CD4-positive, alpha-beta T cell treated with Interleukin-10 for 1 hour (primary cell): Measurements from ENCODE around the gene KCNMA1.

Source experiments
- DNase-seq: peaks from one replicate; pipeline ENCODE4 v3.0.0-alpha.2; 2020

Gene KCNMA1

GRCh38 chr10:76899490-76899889 lies 738.1 kb downstream of the KCNMA1 start:
- no peak for DNase-seq

- no peak for DNase-seq
Observed at GRCh38 chr10:76892766-76893479, 744.7 kb downstream of the KCNMA1 start.

- DNase-seq, result no peak
Observed at GRCh38 chr10:76887223-76888010, 750.2 kb downstream of the KCNMA1 start.

- no peak for DNase-seq
Observed at GRCh38 chr10:76885816-76886215, 751.8 kb downstream of the KCNMA1 start.

DNA sequence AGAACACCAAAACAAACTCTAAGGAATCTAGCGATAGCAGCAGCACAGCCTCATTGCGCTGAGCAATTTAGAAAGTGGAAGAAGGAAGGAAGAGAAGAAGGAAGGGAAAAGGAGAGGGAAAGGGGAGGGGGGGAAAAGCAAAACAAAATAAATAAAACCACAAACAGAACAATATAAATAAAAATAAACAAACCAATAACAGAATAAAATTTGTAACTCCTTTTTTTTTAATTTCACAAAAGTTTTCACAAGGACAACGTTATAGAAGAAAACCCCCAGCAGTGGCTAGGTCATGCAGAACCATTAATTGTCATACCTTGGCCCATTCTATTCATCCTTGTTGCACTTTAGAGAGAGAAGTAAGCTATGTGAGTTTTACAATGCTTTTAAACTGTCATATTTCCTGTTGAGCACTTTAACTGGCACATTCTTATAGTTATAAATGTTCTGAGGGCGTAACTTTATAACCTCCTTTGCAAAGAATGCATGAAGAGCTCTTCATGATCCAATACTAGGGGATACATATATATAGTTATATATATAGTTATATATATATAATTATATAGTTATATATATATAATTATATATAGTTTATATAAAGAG lies 752.8 kb downstream of the KCNMA1 start:
- DNase-seq, result no peak

DNA sequence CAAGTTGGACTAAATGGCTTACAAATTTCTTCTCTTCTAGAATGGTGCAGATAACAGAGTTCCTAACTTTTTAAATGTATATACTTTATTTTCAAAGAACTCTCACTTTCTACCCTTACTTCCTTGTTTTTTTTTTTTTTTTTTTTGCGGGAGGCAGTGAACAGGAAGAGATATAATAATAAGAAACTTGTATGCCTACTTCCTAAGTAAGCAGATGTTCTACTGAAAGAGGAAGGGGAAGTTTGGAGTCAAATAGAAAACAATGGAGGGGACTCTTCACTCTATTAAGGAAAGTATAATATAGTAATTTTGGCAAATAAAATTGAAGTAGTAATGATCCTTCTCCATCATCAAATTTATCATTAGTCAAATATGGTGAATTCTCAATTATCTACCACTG lies 754.0 kb downstream of the KCNMA1 start:
- DNase-seq, result no peak

GRCh38 chr10:76882796-76883195 lies 754.8 kb downstream of the KCNMA1 start:
- no peak for DNase-seq

DNA sequence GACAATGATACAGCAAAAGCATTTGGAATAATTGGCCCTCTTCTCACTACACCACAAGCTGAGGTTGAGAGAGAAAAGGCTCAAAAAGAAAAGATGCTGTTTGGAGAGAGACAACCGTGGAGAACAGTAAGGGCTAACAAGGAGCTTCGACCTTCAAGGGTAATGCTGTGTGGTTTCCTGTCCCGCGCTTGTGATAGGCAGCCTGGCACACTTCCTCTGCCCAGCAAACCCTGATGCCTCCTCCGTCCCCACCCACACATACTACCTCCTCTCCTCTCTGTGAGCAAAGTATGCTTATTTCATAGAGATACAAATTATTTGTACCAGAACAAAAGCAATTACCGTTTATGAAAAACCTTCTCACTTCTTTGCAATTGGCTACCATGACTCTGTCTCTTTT lies 755.4 kb downstream of the KCNMA1 start:
- DNase-seq, result no peak

GRCh38 chr10:76881477-76882220 lies 756.0 kb downstream of the KCNMA1 start:
- no peak for DNase-seq

DNA sequence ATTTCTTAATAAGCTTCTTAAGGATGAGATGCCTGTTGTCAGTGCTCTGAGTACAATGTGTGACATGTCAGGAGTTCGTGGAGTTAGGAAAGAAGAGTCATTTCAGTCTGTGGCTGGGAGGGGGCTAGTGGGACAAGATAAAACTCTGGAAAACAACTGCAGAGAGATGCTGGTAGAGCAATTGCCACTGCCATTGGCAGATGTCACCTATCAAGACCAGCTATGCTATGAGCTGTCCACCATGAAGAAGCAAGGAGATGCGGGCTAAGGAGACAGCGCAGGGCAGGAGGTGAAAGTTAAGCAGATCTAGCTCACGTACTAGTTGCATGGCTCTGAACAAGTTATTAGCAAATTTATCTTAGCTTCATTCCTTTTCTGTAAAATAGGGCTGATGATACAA lies 756.7 kb downstream of the KCNMA1 start:
- no peak for DNase-seq

GRCh38 chr10:76879116-76879913 lies 758.3 kb downstream of the KCNMA1 start:
- no peak for DNase-seq

- DNase-seq, result no peak
Observed at GRCh38 chr10:76878514-76878913, 759.1 kb downstream of the KCNMA1 start.

GRCh38 chr10:76874896-76875295 lies 762.7 kb downstream of the KCNMA1 start:
- no peak for DNase-seq

DNA sequence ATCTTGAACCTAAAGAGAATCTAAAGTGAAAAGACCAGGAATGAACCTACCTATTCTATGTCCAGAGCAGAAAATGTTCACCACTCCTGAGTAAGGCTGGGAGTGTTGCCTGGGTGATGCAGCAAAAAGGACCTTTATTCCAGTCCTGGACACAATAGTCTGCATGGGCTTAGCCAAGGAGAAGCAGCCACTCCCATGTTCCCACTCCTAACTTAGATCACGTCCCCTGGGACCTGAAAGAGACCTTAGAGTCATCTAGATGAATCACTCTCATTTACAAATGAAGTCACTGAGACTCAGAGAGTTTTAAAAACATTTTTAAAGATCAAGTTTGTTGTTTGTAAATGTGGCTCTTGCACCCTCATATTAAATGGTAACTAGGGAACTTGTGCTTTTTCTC lies 763.4 kb downstream of the KCNMA1 start:
- DNase-seq, result no peak

- DNase-seq, result no peak
Observed at GRCh38 chr10:76871697-76872295, 765.8 kb downstream of the KCNMA1 start.

DNA sequence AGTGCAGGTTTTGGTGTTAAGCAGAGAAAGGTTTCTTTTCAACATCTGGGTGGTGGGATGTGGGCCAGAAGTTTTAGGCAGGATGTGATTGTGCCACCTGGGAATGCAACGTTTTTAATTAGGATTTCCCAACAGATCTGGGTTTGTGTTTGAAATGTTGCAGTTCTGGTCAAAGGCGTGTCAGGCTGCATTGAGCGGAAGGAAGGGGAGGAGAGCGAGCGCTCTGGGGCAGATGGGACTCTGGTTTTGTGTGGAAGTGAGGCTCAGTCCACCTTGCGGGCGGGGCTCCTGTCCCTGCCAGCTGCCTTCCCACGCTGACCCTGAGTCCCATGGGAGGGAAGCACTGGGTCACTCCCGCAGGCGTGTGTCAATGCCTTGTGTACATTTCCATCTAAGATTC lies 767.7 kb downstream of the KCNMA1 start:
- no peak for DNase-seq

DNA sequence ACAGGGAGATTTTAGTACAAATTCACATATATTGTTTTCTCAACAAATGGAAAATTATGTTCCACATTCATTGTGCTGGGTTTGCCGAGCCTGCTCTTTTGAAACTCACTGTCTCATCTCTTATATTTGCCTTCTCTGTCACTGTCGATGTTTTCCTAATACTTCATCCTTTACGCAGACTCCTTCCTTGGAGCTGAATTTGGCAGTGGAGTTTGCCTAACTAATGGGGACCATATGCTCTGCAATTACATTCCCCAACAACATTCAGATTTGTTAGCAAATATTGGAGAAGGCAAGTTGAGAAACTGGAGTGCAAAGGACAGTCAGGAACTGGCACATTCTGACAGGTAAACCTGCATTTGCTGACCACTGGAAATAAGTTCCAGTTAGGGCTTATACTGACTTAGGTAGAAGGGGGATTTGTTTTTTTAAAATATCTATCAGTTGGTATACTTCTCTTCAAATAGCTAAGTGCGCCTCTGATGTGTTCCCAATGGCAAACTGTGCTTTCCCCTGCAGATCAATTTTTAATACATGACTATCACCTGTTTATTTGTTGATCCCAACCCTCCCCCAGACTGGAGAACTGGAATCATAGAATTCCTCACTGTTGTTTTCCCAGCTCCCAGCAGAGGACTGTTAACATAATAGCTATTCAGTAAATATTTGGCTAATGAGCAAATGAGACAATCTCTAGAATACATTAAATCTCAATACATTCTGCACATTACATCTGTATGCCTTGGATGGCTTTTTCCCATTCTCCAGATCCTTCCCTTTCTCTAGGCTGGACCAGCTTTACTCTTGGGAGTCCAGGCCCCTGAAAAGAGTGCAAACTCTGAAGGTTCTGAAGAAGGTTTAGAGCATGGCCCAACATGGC lies 769.3 kb downstream of the KCNMA1 start:
- no peak for DNase-seq

GRCh38 chr10:76866841-76867586 lies 770.6 kb downstream of the KCNMA1 start:
- no peak for DNase-seq

GRCh38 chr10:76864922-76865321 lies 772.7 kb downstream of the KCNMA1 start:
- DNase-seq, result no peak

DNA sequence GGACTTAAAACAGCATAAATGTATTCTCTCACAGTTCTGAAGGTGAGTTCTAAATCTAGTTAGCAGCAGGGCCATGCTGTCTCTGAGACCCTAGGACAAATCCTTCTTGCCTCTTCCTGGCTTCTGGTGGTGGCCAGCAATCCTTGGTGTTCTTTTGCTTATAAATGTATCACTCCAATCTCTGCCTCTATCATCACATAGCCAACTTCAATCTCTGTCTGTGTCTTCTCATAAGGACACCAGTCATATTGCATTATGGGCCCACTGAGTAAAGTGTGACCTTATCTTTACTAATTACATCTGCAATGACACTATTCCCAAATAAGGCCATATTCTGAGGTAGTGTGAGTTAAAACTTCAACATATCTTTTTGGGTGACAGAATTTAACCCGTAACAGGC lies 778.9 kb downstream of the KCNMA1 start:
- DNase-seq, result no peak
